ENCODE data around the gene ZNF778. TPM values are rescaled to one million over a fixed set of nuclear protein-coding genes. Genes with fewer than 3 reads are reported as not detected.

The ZNF778 gene
- total and polyA plus RNA-seq, 2 of the 13 experiments (the other 11 are each of a cell fraction or from before 2014, with no cell fraction given) = 3.8 to 7.2 TPM

DNA sequence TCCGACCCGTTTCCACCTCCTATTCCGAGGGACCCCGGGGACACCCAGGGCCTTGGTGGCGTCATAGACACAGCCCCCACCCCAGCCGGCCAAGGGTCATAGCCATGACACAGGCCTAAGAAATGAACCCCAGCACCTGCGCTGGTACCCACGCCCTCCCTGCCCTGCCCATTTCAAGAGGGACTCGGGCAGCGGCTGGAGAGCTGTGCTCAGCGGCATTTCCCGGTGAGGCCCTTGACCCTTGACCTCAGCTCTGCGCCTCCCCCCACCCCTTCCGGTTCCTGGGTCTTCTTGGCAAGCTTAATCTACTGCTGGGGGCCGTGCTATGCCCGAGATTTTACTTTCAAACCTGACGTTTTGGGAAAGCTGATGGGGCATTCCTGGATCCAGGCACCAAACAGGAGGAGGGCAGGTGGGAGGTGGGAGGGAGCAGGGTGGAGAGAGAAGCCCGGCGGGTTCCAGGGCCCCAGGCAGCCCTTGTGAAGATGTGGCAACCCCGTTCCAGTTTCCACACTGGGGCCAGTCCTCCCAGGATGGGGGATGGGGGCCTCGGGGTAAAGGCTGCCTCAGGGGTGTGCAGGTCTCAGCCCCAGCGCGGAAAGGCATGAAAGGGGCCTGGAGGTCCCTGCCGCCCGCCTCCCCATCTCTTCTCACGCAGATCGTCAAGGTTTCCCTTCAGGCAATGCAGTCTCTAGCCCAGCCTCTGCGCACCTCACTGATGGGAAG lies 17.2 kb upstream of the ZNF778 start, which contains the start of gene SLC22A31 (continued):
- TF ChIP-seq ELF4 (CRISPR knock-in tag; IDR thresholded peaks at IDR 0.05; ENCODE audit: borderline replicate concordance) (peak; percentile 46; the same call in 1 of the 2 replicates), KLF11 (CRISPR knock-in tag; IDR thresholded peaks at IDR 0.05) (0 out of 2 replicates have a peak, but pooled peaks have one; percentile 20), KDM4B (CRISPR knock-in tag; IDR thresholded peaks at IDR 0.05) (no peak; the same call in 1 of the 2 replicates), SATB2 (CRISPR knock-in tag; IDR thresholded peaks at IDR 0.05) (no peak), DBP (CRISPR knock-in tag; IDR thresholded peaks at IDR 0.05; ENCODE audit: not compliant biosample characterization) (no peak), DZIP1 (CRISPR knock-in tag; IDR thresholded peaks at IDR 0.05) (0 out of 2 replicates have a peak, but pooled peaks have one; percentile 64), ZSCAN21 (CRISPR knock-in tag; IDR thresholded peaks at IDR 0.05; ENCODE audit: borderline replicate concordance) (no peak), ZIK1 (CRISPR knock-in tag; IDR thresholded peaks at IDR 0.05; ENCODE audit: borderline replicate concordance, low read depth) (no peak), ZNF333 (CRISPR knock-in tag; IDR thresholded peaks at IDR 0.05; ENCODE audit: borderline replicate concordance) (0 out of 2 replicates have a peak, but pooled peaks have one; percentile 29), SMAD1 (CRISPR knock-in tag; IDR thresholded peaks at IDR 0.05; ENCODE audit: borderline replicate concordance, low read depth) (no peak), FOSL2 (CRISPR knock-in tag; IDR thresholded peaks at IDR 0.05) (peak; percentile 24; the same call in 1 of the 2 replicates), HINFP (CRISPR knock-in tag; IDR thresholded peaks at IDR 0.05; ENCODE audit: low read depth) (peak; percentile 33; the same call in 1 of the 2 replicates), NFRKB (IDR thresholded peaks at IDR 0.05) (no peak), KLF6 (CRISPR knock-in tag; IDR thresholded peaks at IDR 0.05) (no peak; the same call in 1 of the 2 replicates)
- TF ChIP-seq, protein P1, sequence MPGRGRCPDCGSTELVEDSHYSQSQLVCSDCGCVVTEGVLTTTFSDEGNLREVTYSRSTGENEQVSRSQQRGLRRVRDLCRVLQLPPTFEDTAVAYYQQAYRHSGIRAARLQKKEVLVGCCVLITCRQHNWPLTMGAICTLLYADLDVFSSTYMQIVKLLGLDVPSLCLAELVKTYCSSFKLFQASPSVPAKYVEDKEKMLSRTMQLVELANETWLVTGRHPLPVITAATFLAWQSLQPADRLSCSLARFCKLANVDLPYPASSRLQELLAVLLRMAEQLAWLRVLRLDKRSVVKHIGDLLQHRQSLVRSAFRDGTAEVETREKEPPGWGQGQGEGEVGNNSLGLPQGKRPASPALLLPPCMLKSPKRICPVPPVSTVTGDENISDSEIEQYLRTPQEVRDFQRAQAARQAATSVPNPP (CRISPR knock-in tag; IDR thresholded peaks at IDR 0.05) = no peak
- TF ChIP-seq, protein P2, sequence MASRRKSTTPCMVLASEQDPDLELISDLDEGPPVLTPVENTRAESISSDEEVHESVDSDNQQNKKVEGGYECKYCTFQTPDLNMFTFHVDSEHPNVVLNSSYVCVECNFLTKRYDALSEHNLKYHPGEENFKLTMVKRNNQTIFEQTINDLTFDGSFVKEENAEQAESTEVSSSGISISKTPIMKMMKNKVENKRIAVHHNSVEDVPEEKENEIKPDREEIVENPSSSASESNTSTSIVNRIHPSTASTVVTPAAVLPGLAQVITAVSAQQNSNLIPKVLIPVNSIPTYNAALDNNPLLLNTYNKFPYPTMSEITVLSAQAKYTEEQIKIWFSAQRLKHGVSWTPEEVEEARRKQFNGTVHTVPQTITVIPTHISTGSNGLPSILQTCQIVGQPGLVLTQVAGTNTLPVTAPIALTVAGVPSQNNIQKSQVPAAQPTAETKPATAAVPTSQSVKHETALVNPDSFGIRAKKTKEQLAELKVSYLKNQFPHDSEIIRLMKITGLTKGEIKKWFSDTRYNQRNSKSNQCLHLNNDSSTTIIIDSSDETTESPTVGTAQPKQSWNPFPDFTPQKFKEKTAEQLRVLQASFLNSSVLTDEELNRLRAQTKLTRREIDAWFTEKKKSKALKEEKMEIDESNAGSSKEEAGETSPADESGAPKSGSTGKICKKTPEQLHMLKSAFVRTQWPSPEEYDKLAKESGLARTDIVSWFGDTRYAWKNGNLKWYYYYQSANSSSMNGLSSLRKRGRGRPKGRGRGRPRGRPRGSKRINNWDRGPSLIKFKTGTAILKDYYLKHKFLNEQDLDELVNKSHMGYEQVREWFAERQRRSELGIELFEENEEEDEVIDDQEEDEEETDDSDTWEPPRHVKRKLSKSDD (CRISPR knock-in tag; IDR thresholded peaks at IDR 0.05; ENCODE audit: low read depth) = no peak

All from HepG2 (cell line).